WTC11 (cell line): ENCODE measurements around the gene PPDPF. TPM values are rescaled to one million over a fixed set of nuclear protein-coding genes. Genes with fewer than 3 reads are reported as not detected.

Source experiments
- ATAC-seq: fragments of 200-7000 bp; cut with Tn5 transposase; 2 replicates; pipeline ENCODE4 v1.10.0; 2021; ENCODE audit warnings: mild to moderate bottlenecking, moderate library complexity
- CTCF ChIA-PET: fragments of 300-600 bp; sonication (Branson Sonifier 250); formaldehyde crosslinking; loops from one replicate; lab custom pipeline; 2021; ENCODE audit warnings: antibody characterized with exemption; lab: Charles Lee
- POLR2A ChIA-PET: fragments of 350-600 bp; sonication (Branson Sonifier 250); formaldehyde crosslinking; loops from one replicate; lab custom pipeline; 2021; ENCODE audit warnings: antibody characterized with exemption; lab: Charles Lee
- DNase-seq: peaks from one replicate; pipeline ENCODE4 v3.0.0; 2021; ENCODE audit warnings: low spot score
- H3K27ac Mint-ChIP-seq: 2 replicates; pipeline ENCODE4 v1.8.0; 2021; ENCODE audit warnings: mixed read lengths
- H3K27me3 Mint-ChIP-seq: 2 replicates; pipeline ENCODE4 v1.8.0; 2021; ENCODE audit warnings: low read depth, mild to moderate bottlenecking, moderate library complexity, mixed read lengths
- H3K36me3 Mint-ChIP-seq: 2 replicates; pipeline ENCODE4 v1.8.0; 2021; ENCODE audit warnings: mixed read lengths
- H3K4me1 Mint-ChIP-seq: 2 replicates; pipeline ENCODE4 v1.8.0; 2022; ENCODE audit warnings: mixed read lengths
- H3K4me3 Mint-ChIP-seq: 2 replicates; pipeline ENCODE4 v1.8.0; 2021; ENCODE audit warnings: mild to moderate bottlenecking, moderate library complexity, mixed read lengths
- H3K9me3 Mint-ChIP-seq: 2 replicates; pipeline ENCODE4 v1.8.0; 2021; ENCODE audit warnings: mixed read lengths
- ARID4B ChIP-seq: sonication (generic); formaldehyde crosslinking; IDR thresholded peaks from 2 replicates; pipeline ENCODE4 v1.8.0; 2023; ENCODE audit warnings: missing genetic modification reagents, mild to moderate bottlenecking, borderline replicate concordance
- ATF6 ChIP-seq: sonication (generic); formaldehyde crosslinking; IDR thresholded peaks from 2 replicates; pipeline ENCODE4 v1.8.1; 2023; ENCODE audit warnings: mild to moderate bottlenecking, missing genetic modification reagents
- CTCF ChIP-seq: fragments of 200-600 bp; IDR thresholded peaks from 2 replicates; pipeline ENCODE4 v1.8.0; 2022; ENCODE audit warnings: antibody characterized with exemption
- E2F5 ChIP-seq: sonication (generic); formaldehyde crosslinking; IDR thresholded peaks from 2 replicates; pipeline ENCODE4 v1.8.1; 2022; ENCODE audit warnings: mild to moderate bottlenecking, moderate library complexity, missing genetic modification reagents
- GRHL2 ChIP-seq: fragments of 250-450 bp; sonication (Bioruptor Pico); IDR thresholded peaks from 2 replicates; pipeline ENCODE4 v1.8.0; 2022; ENCODE audit warnings: mild to moderate bottlenecking, moderate library complexity; ENCODE audit not compliant: insufficient replicate concordance, severe bottlenecking
- IRF1 ChIP-seq: sonication (generic); formaldehyde crosslinking; IDR thresholded peaks from 2 replicates; pipeline ENCODE4 v1.8.0; 2023; ENCODE audit warnings: missing genetic modification reagents
- JAZF1 ChIP-seq: fragments of 250-450 bp; sonication (Bioruptor Pico); IDR thresholded peaks from 2 replicates; pipeline ENCODE4 v1.9.0; 2021; ENCODE audit warnings: moderate library complexity, mild to moderate bottlenecking, inconsistent platforms
- JUN ChIP-seq: sonication (generic); formaldehyde crosslinking; IDR thresholded peaks from 2 replicates; pipeline ENCODE4 v1.8.0; 2023; ENCODE audit warnings: mild to moderate bottlenecking, missing genetic modification reagents
- MLX ChIP-seq: sonication (generic); formaldehyde crosslinking; IDR thresholded peaks from 2 replicates; pipeline ENCODE4 v1.8.1; 2023; ENCODE audit warnings: mild to moderate bottlenecking, missing genetic modification reagents, moderate library complexity
- NFATC4 ChIP-seq: fragments of 250-450 bp; sonication (Bioruptor Pico); IDR thresholded peaks from 2 replicates; pipeline ENCODE4 v1.9.0; 2021; ENCODE audit warnings: mild to moderate bottlenecking
- NR1H2 ChIP-seq: sonication (generic); formaldehyde crosslinking; IDR thresholded peaks from 2 replicates; pipeline ENCODE4 v1.9.0; 2021; ENCODE audit warnings: mild to moderate bottlenecking, moderate library complexity, missing genetic modification reagents
- NR2C2 ChIP-seq: sonication (generic); formaldehyde crosslinking; IDR thresholded peaks from 2 replicates; pipeline ENCODE4 v1.8.0; 2022; ENCODE audit warnings: mild to moderate bottlenecking, missing genetic modification reagents
- NR3C1 ChIP-seq: sonication (generic); formaldehyde crosslinking; conservative IDR thresholded peaks from 2 replicates; pipeline ENCODE4 v1.8.1; 2023; ENCODE audit warnings: low read depth, mild to moderate bottlenecking, missing genetic modification reagents
- OVOL2 ChIP-seq: fragments of 250-450 bp; sonication (Bioruptor Pico); IDR thresholded peaks from 2 replicates; pipeline ENCODE4 v1.9.0; 2021; ENCODE audit warnings: mild to moderate bottlenecking, borderline replicate concordance
- USF1 ChIP-seq: sonication (generic); formaldehyde crosslinking; IDR thresholded peaks from 2 replicates; pipeline ENCODE4 v1.8.0; 2022; ENCODE audit warnings: mild to moderate bottlenecking, missing genetic modification reagents
- ZMAT4 ChIP-seq: fragments of 250-450 bp; sonication (Bioruptor Pico); IDR thresholded peaks from 2 replicates; pipeline ENCODE4 v1.9.0; 2021; ENCODE audit warnings: mild to moderate bottlenecking
- ZSCAN18 ChIP-seq: fragments of 250-450 bp; sonication (Bioruptor Pico); IDR thresholded peaks from 2 replicates; pipeline ENCODE4 v2.1.2; 2022; ENCODE audit warnings: mild to moderate bottlenecking, moderate library complexity
- total RNA-seq: library from RNA; stranded (reverse); gene quantifications from 3 replicates; pipeline ENCODE4 v1.2.3, GENCODE V29; 2021

PPDPF gene
- total RNA-seq, 1 experiment from 2014 or later = 170 TPM

- TF ChIP-seq CTCF (no peak), MLX (CRISPR knock-in tag) (no peak), JUN (no peak), OVOL2 (no peak), NR3C1 (CRISPR knock-in tag) (no peak), ATF6 (CRISPR knock-in tag) (no peak), NR1H2 (CRISPR knock-in tag) (no peak), NFATC4 (no peak)
These were observed 45.3 kb downstream of the PPDPF start (continued) for GRCh38 chr20:63565699-63566335.

GRCh38 chr20:63566395-63567135 lies 46.0 kb downstream of the PPDPF start:
- no peak overlapping the region for H3K27ac Mint-ChIP-seq
- H3K9me3 Mint-ChIP-seq = no peaks in the 10 kb centered on the region
- H3K27me3 Mint-ChIP-seq = no peaks in the 10 kb centered on the region
- H3K36me3 Mint-ChIP-seq = no peaks in the 10 kb centered on the region
- no peak for DNase-seq
- no peaks in the 10 kb centered on the region for H3K4me1 Mint-ChIP-seq
- CTCF ChIA-PET = interaction anchor here (1.3 to 1.5 kb wide), 2 partner anchors 28 to 76 kb away, joined by 4 to 5 read pairs; no protein-coding TSS in a partner anchor
- TF ChIP-seq ARID4B = no peak
- no peak for TF ChIP-seq E2F5 (CRISPR knock-in tag)
- no peak for TF ChIP-seq USF1 (CRISPR knock-in tag)
- TF ChIP-seq JAZF1 (CRISPR knock-in tag) = no peak
- TF ChIP-seq GRHL2 = no peak
- no peak for TF ChIP-seq ZMAT4 (CRISPR knock-in tag)
- no peak for TF ChIP-seq NR2C2 (CRISPR knock-in tag)
- TF ChIP-seq IRF1 (CRISPR knock-in tag) = no peak
- TF ChIP-seq ZSCAN18 = no peak
- TF ChIP-seq, all 79 proteins: peak for 0
- POLR2A ChIA-PET = no interaction called here
- no peak overlapping the region for H3K4me3 Mint-ChIP-seq
- ATAC-seq = no peak
